GM10847 (cell line): ENCODE results near the gene SCNN1A.

Experiments
- POLR2A ChIP-seq: IDR thresholded peaks from 2 replicates; pipeline ENCODE4 v1.6.1; 2011; ENCODE audit not compliant: insufficient read length; ENCODE audit errors: extremely low read depth

Gene SCNN1A

GRCh38 chr12:6335451-6336078 is 39.8 kb downstream of the SCNN1A start:
- TF ChIP-seq POLR2A = no peak

GRCh38 chr12:6334940-6335450 is 40.4 kb downstream of the SCNN1A start:
- TF ChIP-seq POLR2A = no peak

GRCh38 chr12:6334359-6334758 is 41.0 kb downstream of the SCNN1A start:
- TF ChIP-seq POLR2A = no peak

- TF ChIP-seq POLR2A = no peak
Observed at GRCh38 chr12:6333566-6333965, 41.8 kb downstream of the SCNN1A start.

- no peak for TF ChIP-seq POLR2A
Observed at GRCh38 chr12:6333029-6333428, 42.3 kb downstream of the SCNN1A start.

- TF ChIP-seq POLR2A = no peak
Observed at GRCh38 chr12:6332459-6332858, 42.9 kb downstream of the SCNN1A start.

GRCh38 chr12:6330999-6331714 is 44.2 kb downstream of the SCNN1A start:
- no peak for TF ChIP-seq POLR2A

- TF ChIP-seq POLR2A = no peak
Observed at GRCh38 chr12:6330192-6330591, 45.2 kb downstream of the SCNN1A start.

GRCh38 chr12:6329703-6330064 is 45.7 kb downstream of the SCNN1A start:
- no peak for TF ChIP-seq POLR2A

- no peak for TF ChIP-seq POLR2A
Observed at GRCh38 chr12:6328945-6329702, 46.2 kb downstream of the SCNN1A start.

- no peak for TF ChIP-seq POLR2A
Observed at GRCh38 chr12:6328045-6328779, 47.2 kb downstream of the SCNN1A start.

- TF ChIP-seq POLR2A = no peak
Observed at GRCh38 chr12:6327229-6328041, 47.9 kb downstream of the SCNN1A start.

- TF ChIP-seq POLR2A = no peak
Observed at GRCh38 chr12:6326316-6327228, 48.8 kb downstream of the SCNN1A start.
